Measurements from ENCODE around the gene CD207.
"Not testable (repeated sequence)": the region's sequence is repeated elsewhere in the genome, so short reads cannot be mapped to it uniquely, and the experiment has no call there.

CD207 gene

GRCh38 chr2:70835643-70836042, at the start of gene CD207:
TSS of gene CD207 (minus strand) at chr2:70835816. CDS start at chr2:70835776, 40 bp downstream.
- no peak within 1 kb of the TSS for H3K4me3 ChIP-seq (ENCODE audit: low read depth in 1 of 2, low read length in 1 of 2)
- no peak for TF ChIP-seq CTCF (IDR thresholded peaks at IDR 0.05)
- peaks cover 3% of the 10 kb centered on the region for H3K27me3 ChIP-seq
- H3K4me1 ChIP-seq (ENCODE audit: control insufficient read depth in 1 of 2, insufficient read depth in 1 of 2, low read depth in 1 of 2, low read length in 1 of 2): no peaks in the 10 kb centered on the region
- H3K36me3 ChIP-seq: no peaks in the 10 kb centered on the region
- no peaks in the 10 kb centered on the region for H3K9me3 ChIP-seq
- H3K27ac ChIP-seq: no peak within 1 kb of the TSS

GRCh38 chr2:70878543-70878942, 42.9 kb upstream of the CD207 start:
- H3K27me3 ChIP-seq: peaks cover 96% of the 10 kb centered on the region

GRCh38 chr2:70876138-70876537, 40.5 kb upstream of the CD207 start:
- H3K9me3 ChIP-seq; H3K4me3 ChIP-seq (ENCODE audit: low read depth in 1 of 2, low read length in 1 of 2); H3K27ac ChIP-seq; H3K36me3 ChIP-seq; H3K4me1 ChIP-seq (ENCODE audit: control insufficient read depth in 1 of 2, insufficient read depth in 1 of 2, low read depth in 1 of 2, low read length in 1 of 2): not testable (repeated sequence)
- H3K27me3 ChIP-seq: peaks cover 97% of the 10 kb centered on the region

More at GRCh38 chr2:70878543-70878942, 42.9 kb upstream of the CD207 start:
- not testable (repeated sequence) for H3K36me3 ChIP-seq; H3K27ac ChIP-seq; H3K9me3 ChIP-seq; H3K4me1 ChIP-seq (ENCODE audit: control insufficient read depth in 1 of 2, insufficient read depth in 1 of 2, low read depth in 1 of 2, low read length in 1 of 2); H3K4me3 ChIP-seq (ENCODE audit: low read depth in 1 of 2, low read length in 1 of 2)

GRCh38 chr2:70873541-70873940, 37.9 kb upstream of the CD207 start:
- no peak overlapping the region for H3K27ac ChIP-seq
- no peaks in the 10 kb centered on the region for H3K9me3 ChIP-seq
- peaks cover 97% of the 10 kb centered on the region for H3K27me3 ChIP-seq
- no peak for TF ChIP-seq CTCF (IDR thresholded peaks at IDR 0.05)
- H3K4me1 ChIP-seq (ENCODE audit: control insufficient read depth in 1 of 2, insufficient read depth in 1 of 2, low read depth in 1 of 2, low read length in 1 of 2): peaks cover 0 to 5% of the 10 kb centered on the region in 2 experiments
- no peaks in the 10 kb centered on the region for H3K36me3 ChIP-seq
- H3K4me3 ChIP-seq (ENCODE audit: low read depth in 1 of 2, low read length in 1 of 2): no peak overlapping the region

GRCh38 chr2:70871398-70872211, 36.0 kb upstream of the CD207 start:
- Histone ChIP-seq H3K4me3 (ENCODE audit: low read depth in 1 of 2, low read length in 1 of 2) (no peak overlapping the region), H3K4me1 (ENCODE audit: control insufficient read depth in 1 of 2, insufficient read depth in 1 of 2, low read depth in 1 of 2, low read length in 1 of 2) (peaks cover 0 to 5% of the 10 kb centered on the region in 2 experiments), H3K36me3 (no peaks in the 10 kb centered on the region), H3K9me3 (no peaks in the 10 kb centered on the region), H3K27me3 (peaks cover 90% of the 10 kb centered on the region), H3K27ac (no peak overlapping the region)
- TF ChIP-seq CTCF (IDR thresholded peaks at IDR 0.05): peak; percentile 32

GRCh38 chr2:70870790-70871189, 35.2 kb upstream of the CD207 start:
- Histone ChIP-seq H3K27me3 (peaks cover 89% of the 10 kb centered on the region), H3K9me3 (no peaks in the 10 kb centered on the region), H3K27ac (no peak overlapping the region), H3K4me1 (ENCODE audit: control insufficient read depth in 1 of 2, insufficient read depth in 1 of 2, low read depth in 1 of 2, low read length in 1 of 2) (peaks cover 0 to 5% of the 10 kb centered on the region in 2 experiments), H3K4me3 (ENCODE audit: low read depth in 1 of 2, low read length in 1 of 2) (no peak overlapping the region), H3K36me3 (no peaks in the 10 kb centered on the region)
- no peak for TF ChIP-seq CTCF (IDR thresholded peaks at IDR 0.05)
